ENCODE measurements around the gene TMEM179. TPM values are rescaled to one million over a fixed set of nuclear protein-coding genes. Genes with fewer than 3 reads are reported as not detected.

Gene TMEM179
- not detected in 2 replicates for total RNA-seq

GRCh38 chr14:104604458-104605449 is at the start of gene TMEM179:
TMEM179 (minus strand) TSS chr14:104604772; CDS start chr14:104604741, 31 bp downstream.

GRCh38 chr14:104579507-104579906 is 25.1 kb downstream of the TMEM179 start, which contains the start of gene C14orf180:
C14orf180 (plus strand) TSS chr14:104579764; CDS start chr14:104586431, 6,667 bp downstream.

Other genes with a start within 250 kb of the TMEM179 start
- not detected in 2 replicates for gene C14orf180, start 25.0 kb downstream of the TMEM179 start, total RNA-seq
- gene INF2, start 84.8 kb upstream of the TMEM179 start, total RNA-seq, result 40.3 and 79.2 TPM in 2 replicates
- 0.43 and 2.2 TPM in 2 replicates for gene ADSS1, start 119.5 kb upstream of the TMEM179 start, total RNA-seq
- 59.5 and 89.2 TPM in 2 replicates for gene SIVA1, start 148.4 kb upstream of the TMEM179 start, total RNA-seq
- 244 and 287 TPM in 2 replicates for gene AKT1, start 191.0 kb upstream of the TMEM179 start, total RNA-seq
- 2.9 and 3.3 TPM in 2 replicates for gene ZBTB42, start 196.3 kb upstream of the TMEM179 start, total RNA-seq